HEK293 (cell line): Measurements from ENCODE around the gene ITFG2.

Experiments
- GLI4 ChIP-seq: fragments of 450-650 bp; formaldehyde crosslinking; IDR thresholded peaks from 2 replicates; pipeline ENCODE4 v1.5.1; 2016; ENCODE audit warnings: missing biosample characterization, missing genetic modification characterization
- HOXA7 ChIP-seq: sonication (generic); formaldehyde crosslinking; IDR thresholded peaks from 2 replicates; pipeline ENCODE4 v1.8.1; 2022; ENCODE audit warnings: missing genetic modification reagents, borderline replicate concordance
- KLF16 ChIP-seq: fragments of 450-650 bp; formaldehyde crosslinking; IDR thresholded peaks from 2 replicates; pipeline ENCODE4 v1.5.1; 2017; ENCODE audit warnings: missing biosample characterization, missing genetic modification characterization
- KLF17 ChIP-seq: fragments of 450-650 bp; formaldehyde crosslinking; IDR thresholded peaks from 2 replicates; pipeline ENCODE4 v1.5.1; 2016; ENCODE audit warnings: missing biosample characterization, missing genetic modification characterization
- MEIS1 ChIP-seq: sonication (generic); formaldehyde crosslinking; IDR thresholded peaks from 2 replicates; pipeline ENCODE4 v1.8.1; 2022; ENCODE audit warnings: missing genetic modification reagents, mild to moderate bottlenecking, borderline replicate concordance
- OSR2 ChIP-seq: fragments of 450-650 bp; formaldehyde crosslinking; IDR thresholded peaks from 2 replicates; pipeline ENCODE4 v1.5.1; 2016; ENCODE audit warnings: missing biosample characterization, missing genetic modification characterization
- PRDM6 ChIP-seq: fragments of 450-650 bp; formaldehyde crosslinking; IDR thresholded peaks from 2 replicates; pipeline ENCODE4 v1.5.1; 2017; ENCODE audit warnings: missing biosample characterization, missing genetic modification characterization
- SP2 ChIP-seq: fragments of 450-650 bp; formaldehyde crosslinking; IDR thresholded peaks from 2 replicates; pipeline ENCODE4 v1.5.1; 2016; ENCODE audit warnings: missing biosample characterization, missing genetic modification characterization
- ZBTB21 ChIP-seq: fragments of 450-650 bp; formaldehyde crosslinking; IDR thresholded peaks from 2 replicates; pipeline ENCODE4 v1.5.1; 2017; ENCODE audit warnings: missing biosample characterization, missing genetic modification characterization
- ZFP37 ChIP-seq: fragments of 450-650 bp; formaldehyde crosslinking; IDR thresholded peaks from 2 replicates; pipeline ENCODE4 v1.5.1; 2016; ENCODE audit warnings: missing biosample characterization, missing genetic modification characterization
- ZFP69B ChIP-seq: fragments of 450-650 bp; formaldehyde crosslinking; IDR thresholded peaks from 2 replicates; pipeline ENCODE4 v1.5.1; 2016; ENCODE audit warnings: missing biosample characterization, missing genetic modification characterization
- ZNF148 ChIP-seq: fragments of 450-650 bp; formaldehyde crosslinking; IDR thresholded peaks from 2 replicates; pipeline ENCODE4 v1.5.0; 2017; ENCODE audit warnings: missing biosample characterization, missing genetic modification characterization, borderline replicate concordance
- ZNF174 ChIP-seq: fragments of 450-650 bp; formaldehyde crosslinking; IDR thresholded peaks from 2 replicates; pipeline ENCODE4 v1.5.0; 2017; ENCODE audit warnings: missing biosample characterization, mild to moderate bottlenecking, missing genetic modification characterization
- ZNF239 ChIP-seq: fragments of 450-650 bp; formaldehyde crosslinking; IDR thresholded peaks from 2 replicates; pipeline ENCODE4 v1.5.1; 2016; ENCODE audit warnings: missing biosample characterization, missing genetic modification characterization
- ZNF26 ChIP-seq: fragments of 450-650 bp; formaldehyde crosslinking; IDR thresholded peaks from 2 replicates; pipeline ENCODE4 v1.5.1; 2016; ENCODE audit warnings: missing biosample characterization, missing genetic modification characterization
- ZNF362 ChIP-seq: fragments of 450-650 bp; formaldehyde crosslinking; IDR thresholded peaks from 2 replicates; pipeline ENCODE4 v1.5.1; 2016; ENCODE audit warnings: missing biosample characterization, missing genetic modification characterization
- ZNF423 ChIP-seq: fragments of 450-650 bp; formaldehyde crosslinking; IDR thresholded peaks from 2 replicates; pipeline ENCODE4 v1.5.1; 2016; ENCODE audit warnings: missing biosample characterization, missing genetic modification characterization
- ZNF514 ChIP-seq: fragments of 450-650 bp; formaldehyde crosslinking; IDR thresholded peaks from 2 replicates; pipeline ENCODE4 v1.5.1; 2016; ENCODE audit warnings: missing biosample characterization, missing genetic modification characterization
- ZNF521 ChIP-seq: fragments of 450-650 bp; formaldehyde crosslinking; IDR thresholded peaks from 2 replicates; pipeline ENCODE4 v1.5.1; 2017; ENCODE audit warnings: missing biosample characterization, mild to moderate bottlenecking, missing genetic modification characterization
- ZNF530 ChIP-seq: fragments of 450-650 bp; formaldehyde crosslinking; IDR thresholded peaks from 2 replicates; pipeline ENCODE4 v1.5.1; 2016; ENCODE audit warnings: low read depth, missing biosample characterization, missing genetic modification characterization
- ZNF548 ChIP-seq: fragments of 450-650 bp; formaldehyde crosslinking; IDR thresholded peaks from 2 replicates; pipeline ENCODE4 v1.5.1; 2016; ENCODE audit warnings: missing biosample characterization, missing genetic modification characterization
- ZNF549 ChIP-seq: fragments of 450-650 bp; IDR thresholded peaks from 2 replicates; pipeline ENCODE4 v1.5.1; 2018; ENCODE audit warnings: missing biosample characterization, missing genetic modification characterization, mild to moderate bottlenecking, inconsistent platforms, moderate library complexity
- ZNF571 ChIP-seq: fragments of 450-650 bp; formaldehyde crosslinking; IDR thresholded peaks from 2 replicates; pipeline ENCODE4 v1.5.0; 2017; ENCODE audit warnings: missing biosample characterization, missing genetic modification characterization
- ZNF600 ChIP-seq: fragments of 450-650 bp; formaldehyde crosslinking; IDR thresholded peaks from 2 replicates; pipeline ENCODE4 v1.5.1; 2016; ENCODE audit warnings: missing biosample characterization, missing genetic modification characterization
- ZNF626 ChIP-seq: fragments of 450-650 bp; sonication (Bioruptor Pico); formaldehyde crosslinking; IDR thresholded peaks from 2 replicates; pipeline ENCODE4 v1.5.1; 2018; ENCODE audit warnings: missing biosample characterization, missing genetic modification characterization, inconsistent platforms
- ZNF670 ChIP-seq: fragments of 450-650 bp; formaldehyde crosslinking; IDR thresholded peaks from 2 replicates; pipeline ENCODE4 v1.5.1; 2016; ENCODE audit warnings: missing biosample characterization, missing genetic modification characterization, low read depth
- ZNF701 ChIP-seq: fragments of 450-650 bp; formaldehyde crosslinking; IDR thresholded peaks from 2 replicates; pipeline ENCODE4 v1.5.1; 2016; ENCODE audit warnings: missing biosample characterization, missing genetic modification characterization
- ZNF707 ChIP-seq: fragments of 450-650 bp; formaldehyde crosslinking; IDR thresholded peaks from 2 replicates; pipeline ENCODE4 v1.5.1; 2016; ENCODE audit warnings: missing biosample characterization, missing genetic modification characterization
- ZNF747 ChIP-seq: fragments of 450-650 bp; formaldehyde crosslinking; IDR thresholded peaks from 2 replicates; pipeline ENCODE4 v1.5.1; 2016; ENCODE audit warnings: missing biosample characterization, missing genetic modification characterization
- ZNF837 ChIP-seq: fragments of 450-650 bp; formaldehyde crosslinking; IDR thresholded peaks from 2 replicates; pipeline ENCODE4 v1.5.1; 2016; ENCODE audit warnings: missing biosample characterization, missing genetic modification characterization
- ZSCAN23 ChIP-seq: fragments of 450-650 bp; formaldehyde crosslinking; IDR thresholded peaks from 2 replicates; pipeline ENCODE4 v1.5.1; 2016; ENCODE audit warnings: missing biosample characterization, missing genetic modification characterization

The ITFG2 gene

GRCh38 chr12:2795291-2796186 is 16.9 kb upstream of the ITFG2 start (continued):
- TF ChIP-seq OSR2 (tag by site-specific recombination) (no peak), HOXA7 (CRISPR knock-in tag) (no peak), ZNF549 (tag by site-specific recombination) (no peak), ZNF701 (tag by site-specific recombination) (no peak), ZFP37 (tag by site-specific recombination) (0 out of 2 replicates have a peak, but pooled peaks have one; percentile 35), KLF17 (no peak), ZNF514 (tag by site-specific recombination) (no peak), SP2 (no peak), ZNF626 (tag by site-specific recombination) (no peak), ZNF571 (no peak), GLI4 (tag by site-specific recombination) (no peak), ZNF670 (tag by site-specific recombination) (no peak), ZBTB21 (no peak), ZNF548 (tag by site-specific recombination) (no peak), ZNF521 (tag by site-specific recombination) (no peak), ZNF148 (no peak), ZNF747 (tag by site-specific recombination) (no peak), PRDM6 (no peak), ZNF174 (tag by site-specific recombination) (no peak), ZFP69B (tag by site-specific recombination) (no peak), ZNF26 (no peak), ZNF362 (tag by site-specific recombination) (no peak), ZNF600 (peak; percentile 55; the same call in 1 of the 2 replicates), KLF16 (tag by site-specific recombination) (no peak), ZNF239 (tag by site-specific recombination) (no peak), ZSCAN23 (tag by site-specific recombination) (no peak), MEIS1 (CRISPR knock-in tag) (no peak), ZNF530 (tag by site-specific recombination) (no peak), ZNF423 (tag by site-specific recombination) (0 out of 2 replicates have a peak, but pooled peaks have one; percentile 18), ZNF707 (tag by site-specific recombination) (no peak), ZNF837 (no peak)
